ENCODE results near the gene UBE2E3.

Gene UBE2E3

GRCh38 chr2:180969124-180969523 lies 11.3 kb upstream of the UBE2E3 start:
- no peak for DNase-seq (ENCODE audit: extremely low read depth, insufficient read length)
- Histone ChIP-seq H3K27me3 (replicated peaks; ENCODE audit: control insufficient read depth, insufficient read depth, low read length) (no peaks in the 10 kb centered on the region), H3K36me3 (ENCODE audit: control insufficient read depth, insufficient read depth, low read length) (no peaks in the 10 kb centered on the region), H3K4me3 (replicated peaks; ENCODE audit: low read depth, low read length) (no peak overlapping the region)
- TF ChIP-seq, protein P1, sequence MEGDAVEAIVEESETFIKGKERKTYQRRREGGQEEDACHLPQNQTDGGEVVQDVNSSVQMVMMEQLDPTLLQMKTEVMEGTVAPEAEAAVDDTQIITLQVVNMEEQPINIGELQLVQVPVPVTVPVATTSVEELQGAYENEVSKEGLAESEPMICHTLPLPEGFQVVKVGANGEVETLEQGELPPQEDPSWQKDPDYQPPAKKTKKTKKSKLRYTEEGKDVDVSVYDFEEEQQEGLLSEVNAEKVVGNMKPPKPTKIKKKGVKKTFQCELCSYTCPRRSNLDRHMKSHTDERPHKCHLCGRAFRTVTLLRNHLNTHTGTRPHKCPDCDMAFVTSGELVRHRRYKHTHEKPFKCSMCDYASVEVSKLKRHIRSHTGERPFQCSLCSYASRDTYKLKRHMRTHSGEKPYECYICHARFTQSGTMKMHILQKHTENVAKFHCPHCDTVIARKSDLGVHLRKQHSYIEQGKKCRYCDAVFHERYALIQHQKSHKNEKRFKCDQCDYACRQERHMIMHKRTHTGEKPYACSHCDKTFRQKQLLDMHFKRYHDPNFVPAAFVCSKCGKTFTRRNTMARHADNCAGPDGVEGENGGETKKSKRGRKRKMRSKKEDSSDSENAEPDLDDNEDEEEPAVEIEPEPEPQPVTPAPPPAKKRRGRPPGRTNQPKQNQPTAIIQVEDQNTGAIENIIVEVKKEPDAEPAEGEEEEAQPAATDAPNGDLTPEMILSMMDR (IDR thresholded peaks at IDR 0.05; ENCODE audit: insufficient read depth, low read length, poor library complexity, severe bottlenecking) = no peak

DNA sequence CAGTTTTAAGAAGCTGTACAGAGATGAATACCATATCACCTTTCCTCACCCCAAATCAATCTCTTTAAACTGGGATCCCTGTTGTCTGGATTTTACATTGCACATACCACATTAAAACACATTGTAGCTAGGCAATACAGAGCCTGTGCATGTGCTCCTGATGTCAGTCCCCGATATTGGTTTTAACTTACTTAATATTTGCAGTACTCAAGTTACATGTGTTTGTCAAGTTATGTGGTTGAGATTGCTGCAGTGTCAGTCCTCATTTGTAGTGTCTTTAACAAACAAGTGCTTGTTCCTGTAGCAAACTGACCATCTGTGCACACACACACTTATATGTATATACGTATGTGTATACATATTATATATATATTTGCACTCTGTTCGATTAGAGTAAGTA lies 10.4 kb upstream of the UBE2E3 start:
- H3K4me3 ChIP-seq (replicated peaks; ENCODE audit: low read depth, low read length) = no peak overlapping the region
- no peak for DNase-seq (ENCODE audit: extremely low read depth, insufficient read length)
- no peaks in the 10 kb centered on the region for H3K27me3 ChIP-seq (replicated peaks; ENCODE audit: control insufficient read depth, insufficient read depth, low read length)
- TF ChIP-seq, protein P1 (IDR thresholded peaks at IDR 0.05; ENCODE audit: insufficient read depth, low read length, poor library complexity, severe bottlenecking) = no peak
- no peaks in the 10 kb centered on the region for H3K36me3 ChIP-seq (ENCODE audit: control insufficient read depth, insufficient read depth, low read length)

DNA sequence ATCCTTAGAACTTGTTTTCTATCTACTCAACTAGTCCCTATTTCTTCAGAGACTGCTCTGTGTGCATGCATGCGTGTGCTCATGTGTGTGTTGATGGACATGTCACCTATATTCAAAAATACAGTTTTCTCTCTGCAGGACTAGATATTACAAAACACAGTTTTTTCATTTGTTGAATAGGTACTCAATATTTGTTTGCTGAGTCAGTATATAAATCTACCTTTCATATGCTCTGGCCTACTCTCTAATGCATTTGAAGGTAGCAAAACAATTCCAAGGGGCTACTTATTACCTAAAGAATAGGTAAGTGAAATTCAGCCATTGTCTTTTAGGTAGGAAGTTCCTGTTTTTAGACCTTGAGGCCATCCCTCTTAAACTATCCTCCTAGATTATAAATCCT lies 8.6 kb upstream of the UBE2E3 start:
- no peak for DNase-seq (ENCODE audit: extremely low read depth, insufficient read length)
- H3K36me3 ChIP-seq (ENCODE audit: control insufficient read depth, insufficient read depth, low read length) = no peaks in the 10 kb centered on the region
- TF ChIP-seq, protein P1 (IDR thresholded peaks at IDR 0.05; ENCODE audit: insufficient read depth, low read length, poor library complexity, severe bottlenecking) = no peak
- no peak overlapping the region for H3K4me3 ChIP-seq (replicated peaks; ENCODE audit: low read depth, low read length)
- H3K27me3 ChIP-seq (replicated peaks; ENCODE audit: control insufficient read depth, insufficient read depth, low read length) = no peaks in the 10 kb centered on the region

DNA sequence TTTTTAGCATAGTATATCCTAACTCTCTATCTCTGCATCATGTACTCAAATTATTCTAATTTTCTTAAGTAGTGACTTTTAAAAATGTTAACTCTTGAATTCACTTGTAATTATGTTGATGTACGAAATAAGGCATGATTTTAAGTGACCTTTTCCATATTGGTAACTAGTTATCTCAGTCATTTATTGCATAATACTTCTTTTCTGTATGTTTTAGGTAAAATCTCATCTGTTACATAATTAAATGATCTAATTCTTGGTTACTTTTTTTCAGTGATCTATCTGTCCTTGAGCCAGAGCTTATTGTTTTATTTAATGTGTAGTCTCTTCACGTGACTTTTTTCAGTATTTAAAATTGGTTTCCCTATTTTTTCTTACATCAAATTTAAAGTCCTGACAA lies 4.8 kb upstream of the UBE2E3 start:
- no peak for DNase-seq (ENCODE audit: extremely low read depth, insufficient read length)
- no peaks in the 10 kb centered on the region for H3K27me3 ChIP-seq (replicated peaks; ENCODE audit: control insufficient read depth, insufficient read depth, low read length)
- TF ChIP-seq, protein P1 (IDR thresholded peaks at IDR 0.05; ENCODE audit: insufficient read depth, low read length, poor library complexity, severe bottlenecking) = no peak

GRCh38 chr2:180978903-180979748 lies 1.3 kb upstream of the UBE2E3 start:
- DNase-seq (ENCODE audit: extremely low read depth, insufficient read length) = no peak
- no peaks in the 10 kb centered on the region for H3K27me3 ChIP-seq (replicated peaks; ENCODE audit: control insufficient read depth, insufficient read depth, low read length)
- no peaks in the 10 kb centered on the region; the same call in 1 of the 2 replicates for H3K36me3 ChIP-seq (ENCODE audit: control insufficient read depth, insufficient read depth, low read length)
- TF ChIP-seq, protein P1 (IDR thresholded peaks at IDR 0.05; ENCODE audit: insufficient read depth, low read length, poor library complexity, severe bottlenecking) = no peak
- no peak overlapping the region for H3K4me3 ChIP-seq (replicated peaks; ENCODE audit: low read depth, low read length)

More for the DNA sequence above, 4.8 kb upstream of the UBE2E3 start:
- Histone ChIP-seq H3K4me3 (replicated peaks; ENCODE audit: low read depth, low read length) (no peak overlapping the region), H3K36me3 (ENCODE audit: control insufficient read depth, insufficient read depth, low read length) (no peaks in the 10 kb centered on the region)

Data from GM06990 (cell line).